ENCODE measurements around the gene RNASE7. TPM values are rescaled to one million over a fixed set of nuclear protein-coding genes. Genes with fewer than 3 reads are reported as not detected.

Gene RNASE7
- total RNA-seq, 4 donors from 2014 or later = not detected

DNA sequence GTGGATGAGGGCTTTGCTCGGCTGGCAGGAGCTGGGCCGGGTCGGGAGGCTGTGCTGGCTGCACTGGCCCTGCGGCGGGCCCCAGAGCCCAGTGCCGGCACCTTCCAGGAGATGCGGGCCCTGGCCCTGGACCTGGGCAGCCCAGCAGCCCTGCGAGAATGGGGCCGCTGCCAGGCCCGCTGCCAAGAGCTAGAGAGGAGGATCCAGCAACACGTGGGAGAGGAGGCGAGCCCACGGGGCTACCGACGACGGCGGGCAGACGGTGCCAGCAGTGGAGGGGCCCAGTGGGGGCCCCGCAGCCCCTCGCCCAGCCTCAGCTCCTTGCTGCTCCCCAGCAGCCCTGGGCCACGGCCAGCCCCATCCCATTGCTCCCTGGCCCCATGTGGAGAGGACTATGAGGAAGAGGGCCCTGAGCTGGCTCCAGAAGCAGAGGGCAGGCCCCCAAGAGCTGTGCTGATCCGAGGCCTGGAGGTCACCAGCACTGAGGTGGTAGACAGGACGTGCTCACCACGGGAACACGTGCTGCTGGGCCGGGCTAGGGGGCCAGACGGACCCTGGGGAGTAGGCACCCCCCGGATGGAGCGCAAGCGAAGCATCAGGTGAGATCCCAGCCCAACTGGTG lies 39.5 kb downstream of the RNASE7 start:
- H3K4me3 ChIP-seq = no peak overlapping the region
- H3K27me3 ChIP-seq = no peaks in the 10 kb centered on the region
- no peak overlapping the region for H3K27ac ChIP-seq
- no peaks in the 10 kb centered on the region for H3K36me3 ChIP-seq
- TF ChIP-seq, protein P1, sequence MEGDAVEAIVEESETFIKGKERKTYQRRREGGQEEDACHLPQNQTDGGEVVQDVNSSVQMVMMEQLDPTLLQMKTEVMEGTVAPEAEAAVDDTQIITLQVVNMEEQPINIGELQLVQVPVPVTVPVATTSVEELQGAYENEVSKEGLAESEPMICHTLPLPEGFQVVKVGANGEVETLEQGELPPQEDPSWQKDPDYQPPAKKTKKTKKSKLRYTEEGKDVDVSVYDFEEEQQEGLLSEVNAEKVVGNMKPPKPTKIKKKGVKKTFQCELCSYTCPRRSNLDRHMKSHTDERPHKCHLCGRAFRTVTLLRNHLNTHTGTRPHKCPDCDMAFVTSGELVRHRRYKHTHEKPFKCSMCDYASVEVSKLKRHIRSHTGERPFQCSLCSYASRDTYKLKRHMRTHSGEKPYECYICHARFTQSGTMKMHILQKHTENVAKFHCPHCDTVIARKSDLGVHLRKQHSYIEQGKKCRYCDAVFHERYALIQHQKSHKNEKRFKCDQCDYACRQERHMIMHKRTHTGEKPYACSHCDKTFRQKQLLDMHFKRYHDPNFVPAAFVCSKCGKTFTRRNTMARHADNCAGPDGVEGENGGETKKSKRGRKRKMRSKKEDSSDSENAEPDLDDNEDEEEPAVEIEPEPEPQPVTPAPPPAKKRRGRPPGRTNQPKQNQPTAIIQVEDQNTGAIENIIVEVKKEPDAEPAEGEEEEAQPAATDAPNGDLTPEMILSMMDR (IDR thresholded peaks at IDR 0.05) = no peak
- TF ChIP-seq POLR2A (IDR thresholded peaks at IDR 0.05) = no peak
- intact Hi-C loops (cut with DNase I; ENCODE audit: low total_unique reads) = no loop called here
- H3K9me3 ChIP-seq = no peaks in the 10 kb centered on the region
- no peaks in the 10 kb centered on the region for H3K4me1 ChIP-seq
- no peak for DNase-seq

DNA sequence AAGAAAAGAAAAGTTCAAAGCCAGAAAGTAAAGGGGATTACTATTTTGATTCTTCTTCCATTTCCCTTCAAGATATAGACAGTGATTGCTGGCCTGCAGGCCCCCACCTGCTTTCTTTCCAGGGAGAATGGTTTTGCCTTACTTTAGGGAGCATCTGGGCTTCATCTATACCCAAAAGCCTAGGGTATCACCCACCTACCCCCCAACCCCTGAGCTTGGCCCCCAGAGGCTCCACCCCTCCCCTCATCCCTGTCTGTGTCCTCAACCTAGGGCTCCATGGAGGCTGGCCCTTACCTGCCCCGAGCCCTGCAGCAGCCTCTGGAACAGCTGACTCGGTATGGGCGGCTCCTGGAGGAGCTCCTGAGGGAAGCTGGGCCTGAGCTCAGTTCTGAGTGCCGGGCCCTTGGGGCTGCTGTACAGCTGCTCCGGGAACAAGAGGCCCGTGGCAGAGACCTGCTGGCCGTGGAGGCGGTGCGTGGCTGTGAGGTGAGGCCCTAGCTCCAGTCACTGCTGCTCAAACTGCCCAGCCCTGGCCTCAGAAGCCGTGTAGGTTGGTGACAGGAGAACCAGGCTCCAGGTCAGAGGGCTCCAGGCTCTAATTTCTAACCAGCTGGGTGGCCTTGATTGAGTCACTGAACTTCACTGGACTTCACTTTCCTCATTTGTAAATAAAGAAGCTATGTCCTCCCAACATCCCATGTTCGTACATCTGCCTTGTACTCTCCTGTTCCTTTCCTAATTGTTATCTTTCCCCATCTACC lies 41.6 kb downstream of the RNASE7 start:
- no peaks in the 10 kb centered on the region for H3K36me3 ChIP-seq
- intact Hi-C loops (cut with DNase I; ENCODE audit: low total_unique reads) = no loop called here
- TF ChIP-seq POLR2A (IDR thresholded peaks at IDR 0.05) = no peak
- TF ChIP-seq, protein P1 (IDR thresholded peaks at IDR 0.05) = no peak

DNA sequence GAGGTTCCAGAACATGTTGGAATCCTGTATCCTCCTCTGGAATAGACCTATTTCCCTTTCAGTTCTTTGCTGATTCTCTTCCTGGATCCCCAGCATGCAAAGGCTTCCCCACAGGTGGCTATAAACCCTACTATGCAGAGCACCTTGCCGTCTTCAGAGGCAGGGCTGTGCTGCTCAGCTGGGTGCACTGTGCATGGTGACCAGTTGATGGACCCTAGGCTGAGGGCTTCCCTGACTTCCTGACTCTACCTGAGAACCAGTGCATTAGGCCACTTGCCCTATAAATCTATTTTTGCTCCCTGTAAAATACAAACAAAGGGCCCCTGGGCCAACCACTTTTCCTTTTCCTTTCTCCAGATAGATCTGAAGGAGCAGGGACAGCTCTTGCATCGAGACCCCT lies 42.2 kb downstream of the RNASE7 start:
- TF ChIP-seq, protein P1 (IDR thresholded peaks at IDR 0.05) = no peak
- no peak for TF ChIP-seq POLR2A (IDR thresholded peaks at IDR 0.05)
- H3K27ac ChIP-seq = no peak overlapping the region
- DNase-seq = no peak
- intact Hi-C loops (cut with DNase I; ENCODE audit: low total_unique reads) = no loop called here
- no peaks in the 10 kb centered on the region for H3K36me3 ChIP-seq
- no peaks in the 10 kb centered on the region for H3K27me3 ChIP-seq
- H3K9me3 ChIP-seq = no peaks in the 10 kb centered on the region
- H3K4me3 ChIP-seq = no peak overlapping the region
- H3K4me1 ChIP-seq = no peaks in the 10 kb centered on the region

More for the DNA sequence above, 41.6 kb downstream of the RNASE7 start:
- H3K4me3 ChIP-seq = no peak overlapping the region
- no peaks in the 10 kb centered on the region for H3K4me1 ChIP-seq
- DNase-seq = no peak
- no peaks in the 10 kb centered on the region for H3K9me3 ChIP-seq
- H3K27ac ChIP-seq = no peak overlapping the region
- no peaks in the 10 kb centered on the region for H3K27me3 ChIP-seq

DNA sequence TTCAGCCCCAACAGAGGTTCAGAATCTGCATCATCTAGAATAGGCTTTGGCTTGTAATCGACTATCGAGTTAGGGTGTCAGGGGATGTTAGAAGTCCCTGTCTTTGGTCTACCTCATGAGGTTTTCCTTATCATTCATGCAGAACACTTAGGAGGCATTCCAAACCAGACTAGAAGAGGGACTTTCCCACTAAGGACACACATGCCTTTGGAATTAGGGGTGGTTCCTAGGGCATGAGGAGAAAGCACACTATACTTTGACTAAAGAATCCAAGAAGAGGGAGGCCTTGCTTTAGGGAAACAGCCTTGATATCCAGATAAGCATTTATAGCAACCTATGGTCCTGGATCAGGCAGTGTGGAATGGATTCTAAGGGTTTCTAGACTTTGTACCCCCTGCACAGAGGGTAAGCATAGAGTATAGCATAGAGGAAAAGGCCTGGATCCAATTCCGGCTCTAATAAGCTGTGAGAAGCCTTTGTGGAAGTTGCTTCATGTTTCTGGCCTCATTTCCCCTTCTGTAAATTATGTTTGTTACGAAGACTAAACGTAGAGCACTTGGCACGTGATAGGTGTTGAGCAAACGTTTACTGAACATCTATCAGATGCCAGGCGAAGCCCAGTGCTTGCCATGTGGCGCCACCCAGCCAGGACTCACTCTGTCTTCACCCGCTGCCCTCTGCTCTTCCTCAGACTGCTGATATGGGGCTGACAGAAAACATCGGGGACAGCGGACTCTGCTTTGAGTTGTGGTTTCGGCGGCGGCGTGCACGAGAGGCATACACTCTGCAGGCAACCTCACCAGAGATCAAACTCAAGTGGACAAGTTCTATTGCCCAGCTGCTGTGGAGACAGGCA lies 43.1 kb downstream of the RNASE7 start:
- no peaks in the 10 kb centered on the region for H3K27me3 ChIP-seq
- no peaks in the 10 kb centered on the region for H3K4me1 ChIP-seq
- no peak for DNase-seq
- no peaks in the 10 kb centered on the region for H3K9me3 ChIP-seq
- intact Hi-C loops (cut with DNase I; ENCODE audit: low total_unique reads) = no loop called here
- TF ChIP-seq, protein P1 (IDR thresholded peaks at IDR 0.05) = no peak
- TF ChIP-seq POLR2A (IDR thresholded peaks at IDR 0.05) = no peak
- H3K36me3 ChIP-seq = no peaks in the 10 kb centered on the region
- H3K4me3 ChIP-seq = no peak overlapping the region
- no peak overlapping the region for H3K27ac ChIP-seq

Measured in uterus (tissue), 4 donors.